ENCODE data around the gene PLCH1. TPM values are rescaled to one million over a fixed set of nuclear protein-coding genes. Genes with fewer than 3 reads are reported as not detected.

The PLCH1 gene
- total and polyA plus RNA-seq, 2 of the 8 experiments (the other 6 are each of a cell fraction or from before 2014, with no cell fraction given): 5.8 to 17.2 TPM

DNA sequence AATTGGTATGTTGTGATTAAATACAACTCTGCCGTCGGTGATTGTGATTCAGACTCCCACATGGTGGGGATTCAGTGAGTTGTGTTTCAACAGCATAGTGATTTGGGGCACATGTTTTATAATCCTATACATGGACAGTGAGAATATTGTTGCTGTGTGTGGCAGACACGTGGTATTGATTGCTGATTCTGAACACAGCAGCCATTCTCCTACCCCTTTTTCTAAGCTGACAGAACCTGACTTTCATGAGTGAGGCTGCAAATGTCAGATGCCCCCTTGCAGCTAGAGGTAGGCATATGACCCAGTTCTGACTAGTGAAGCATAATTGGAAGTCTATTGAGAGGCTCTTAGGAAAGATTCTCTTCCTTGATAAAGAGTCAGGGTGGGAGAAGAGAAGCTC lies 296.3 kb downstream of the PLCH1 start:
- 0 out of 2 replicates have a peak, but pooled peaks cover 2% of the 10 kb centered on the region for H3K79me1 ChIP-seq (ENCODE audit: low read depth, low read length)
- CTCF ChIA-PET (ENCODE audit: partially characterized antibody): interaction anchor here (0.6 to 1.3 kb wide), 3 partner anchors 11 to 92 kb away, joined by 3 read pairs; no protein-coding TSS in a partner anchor

More for the DNA sequence above, 296.3 kb downstream of the PLCH1 start:
- no peaks in the 10 kb centered on the region for H3K27me3 ChIP-seq (replicated peaks in 1 of 4; ENCODE audit: control insufficient read depth in 3 of 4, extremely low read depth in 1 of 4, insufficient read depth in 3 of 4, low read length in 3 of 4)
- 93% methylated on average over 3 of the region's 3 CpGs; no CpG with 5 or more reads in 1 of the 2 experiments for WGBS, 2 experiments (ENCODE audit: extremely low coverage in 1 of 2, insufficient coverage in 1 of 2, insufficient read length in 1 of 2, insufficient replicate concordance in 2 of 2, low coverage in 1 of 2, low lambda C conversion rate in 2 of 2, missing lambda C conversion rate in 1 of 2)
- H3K14ac ChIP-seq (ENCODE audit: insufficient read length): no peak overlapping the region
- no peak overlapping the region for H3K56ac ChIP-seq (replicated peaks; ENCODE audit: insufficient read length, low read depth, low read length)
- H3K4me3 ChIP-seq (ENCODE audit: extremely low read depth in 1 of 4, insufficient read depth in 2 of 4, low read depth in 3 of 4, low read length in 4 of 4): no peak overlapping the region
- peaks cover 2% of the 10 kb centered on the region; the same call in 1 of the 2 replicates for H3K23me2 ChIP-seq (ENCODE audit: low read depth, low read length)
- no peak overlapping the region for H2BK12ac ChIP-seq (ENCODE audit: low read depth, low read length)
- no peak overlapping the region for H4K8ac ChIP-seq (ENCODE audit: extremely low read depth, insufficient read depth, low read length)
- H3K79me2 ChIP-seq (ENCODE audit: control insufficient read depth in 1 of 2, insufficient read depth in 2 of 2, low read length in 2 of 2): no peaks in the 10 kb centered on the region
- no peak overlapping the region for H2BK15ac ChIP-seq (ENCODE audit: low read length)
- H2AFZ ChIP-seq (ENCODE audit: low read length): no peak overlapping the region
- DNase-seq (ENCODE audit: low read depth in 1 of 2, low spot score in 2 of 2) (no peak), FAIRE-seq (no peak)
- H3K18ac ChIP-seq (ENCODE audit: extremely low read depth, low read length): no peak overlapping the region
- H3K36me3 ChIP-seq (ENCODE audit: control insufficient read depth in 2 of 4, insufficient read depth in 4 of 4, low read length in 3 of 4): no peaks in the 10 kb centered on the region
- H2BK120ac ChIP-seq (replicated peaks; ENCODE audit: low read depth, low read length): no peak overlapping the region
- H2AK5ac ChIP-seq (ENCODE audit: low read depth, low read length): no peak overlapping the region
- H2BK5ac ChIP-seq (ENCODE audit: low read depth, low read length): no peak overlapping the region
- H2BK20ac ChIP-seq (ENCODE audit: low read length): no peak overlapping the region
- no peak overlapping the region for H4K5ac ChIP-seq (ENCODE audit: insufficient read length, low read depth, low read length)
- no peaks in the 10 kb centered on the region for H3K9me3 ChIP-seq (ENCODE audit: insufficient read depth in 2 of 2, low read depth in 1 of 2, low read length in 1 of 2)
- no peak overlapping the region for H4K91ac ChIP-seq (replicated peaks; ENCODE audit: insufficient read length, low read length)
- H3K27ac ChIP-seq (ENCODE audit: low read depth, low read length): no peak overlapping the region
- no peaks in the 10 kb centered on the region for H4K20me1 ChIP-seq (replicated peaks in 1 of 2; ENCODE audit: control insufficient read depth in 1 of 2, insufficient read depth in 2 of 2, low read length in 2 of 2)
- TF ChIP-seq NRF1 (IDR thresholded peaks at IDR 0.05; ENCODE audit: low read depth, low read length): no peak
- no peak for TF ChIP-seq TCF12 (IDR thresholded peaks at IDR 0.05; ENCODE audit: low read depth, low read length)
- no peak for TF ChIP-seq CREB1 (IDR thresholded peaks at IDR 0.05)
- TF ChIP-seq CTBP2 (IDR thresholded peaks at IDR 0.05; ENCODE audit: borderline replicate concordance, insufficient read depth, insufficient read length, low read length): no peak
- no peak overlapping the region for H3K23ac ChIP-seq (ENCODE audit: insufficient read length)
- no peak overlapping the region for H3K9ac ChIP-seq (replicated peaks in 1 of 4; ENCODE audit: extremely low read depth in 1 of 4, low read depth in 3 of 4, low read length in 3 of 4)
- POLR2A ChIA-PET (ENCODE audit: partially characterized antibody): no interaction called here
- H3K4ac ChIP-seq (replicated peaks; ENCODE audit: insufficient read length, low read depth, low read length): no peak overlapping the region
- H3K4me2 ChIP-seq (ENCODE audit: insufficient read depth in 1 of 2, low read depth in 2 of 2, low read length in 2 of 2): no peak overlapping the region
- no peaks in the 10 kb centered on the region for H3K4me1 ChIP-seq (replicated peaks in 1 of 4; ENCODE audit: control insufficient read depth in 3 of 4, insufficient read depth in 4 of 4, low read length in 3 of 4)

Data from H1 (cell line).